HG02678 (cell line): ENCODE measurements around the gene CDKN2B-AS1.

Experiments used
- ATAC-seq: cut with Tn5 transposase; IDR thresholded peaks from one replicate; pipeline ENCODE4 v1.9.1; 2021; ENCODE audit warnings: mild to moderate bottlenecking, moderate library complexity; ENCODE audit not compliant: unreplicated experiment

The CDKN2B-AS1 gene

GRCh38 chr9:22147813-22148527 is 153.4 kb downstream of the CDKN2B-AS1 start:
- no peak for ATAC-seq

- no peak for ATAC-seq
Measured at GRCh38 chr9:22148528-22148875, 153.9 kb downstream of the CDKN2B-AS1 start.

GRCh38 chr9:22148876-22149637 is 154.5 kb downstream of the CDKN2B-AS1 start:
- ATAC-seq: no peak

DNA sequence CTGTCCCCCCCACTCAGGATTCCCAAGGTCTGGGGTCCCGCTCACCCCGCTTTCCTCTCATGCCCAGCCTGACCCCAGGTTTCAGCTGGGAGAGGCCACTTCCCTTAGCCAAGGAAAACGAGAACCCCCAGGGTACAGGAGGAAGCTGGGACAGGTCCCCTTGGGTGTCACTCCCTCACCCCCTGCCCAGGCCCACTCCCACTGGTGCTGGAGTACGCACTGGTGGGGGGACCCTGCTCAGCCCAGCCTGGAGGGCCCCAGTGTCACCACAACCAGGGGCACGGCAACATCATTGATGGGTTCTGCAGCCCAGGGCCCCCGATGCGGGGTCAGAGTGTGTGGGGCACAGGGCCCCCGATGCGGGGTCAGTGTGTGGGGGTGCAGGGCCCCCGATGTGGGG is 159.5 kb downstream of the CDKN2B-AS1 start:
- ATAC-seq: no peak

- no peak for ATAC-seq
Measured at GRCh38 chr9:22156586-22156985, 162.0 kb downstream of the CDKN2B-AS1 start.

DNA sequence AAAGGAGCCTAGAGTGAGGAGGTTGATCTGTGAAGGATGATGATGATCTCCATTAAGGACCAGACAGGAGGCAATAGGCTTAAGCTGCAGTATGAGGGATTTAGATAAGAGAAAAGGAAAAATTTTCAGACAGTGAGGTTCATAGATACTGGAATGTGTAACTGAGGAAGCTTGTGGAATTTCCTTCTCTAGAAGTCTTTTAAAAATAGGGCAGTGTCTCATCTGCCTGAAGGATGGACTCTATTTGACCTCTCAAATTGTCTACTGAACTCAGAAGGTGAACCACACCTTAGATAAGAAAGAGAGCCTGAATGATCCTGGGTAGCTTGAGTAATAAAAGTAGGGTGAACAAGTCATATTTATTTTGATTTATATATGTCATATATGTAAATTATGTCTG is 162.7 kb downstream of the CDKN2B-AS1 start:
- ATAC-seq: no peak

DNA sequence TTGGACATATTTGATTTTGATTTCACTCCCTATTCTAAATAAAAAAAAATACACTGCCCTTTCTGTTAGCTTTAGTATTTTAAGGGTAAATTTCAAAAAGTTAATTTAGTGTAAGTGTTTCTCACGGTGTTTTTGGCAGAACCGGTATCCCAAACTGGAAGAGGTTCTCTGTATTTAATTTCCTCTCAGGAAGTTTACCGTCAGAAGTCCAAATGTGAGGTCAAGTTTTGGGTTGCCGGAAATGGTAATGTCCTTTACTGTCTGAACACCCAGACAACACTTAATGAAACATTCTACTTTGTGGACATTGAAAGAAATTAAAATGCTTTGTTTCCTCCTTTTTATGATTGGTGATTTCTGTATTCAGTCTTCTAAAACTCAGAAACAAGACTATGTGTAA is 163.2 kb downstream of the CDKN2B-AS1 start:
- no peak for ATAC-seq

GRCh38 chr9:22158271-22158670 is 163.7 kb downstream of the CDKN2B-AS1 start:
- ATAC-seq: no peak

GRCh38 chr9:22158927-22159346 is 164.3 kb downstream of the CDKN2B-AS1 start:
- no peak for ATAC-seq

- no peak for ATAC-seq
Measured at GRCh38 chr9:22159586-22159985, 165.0 kb downstream of the CDKN2B-AS1 start.

DNA sequence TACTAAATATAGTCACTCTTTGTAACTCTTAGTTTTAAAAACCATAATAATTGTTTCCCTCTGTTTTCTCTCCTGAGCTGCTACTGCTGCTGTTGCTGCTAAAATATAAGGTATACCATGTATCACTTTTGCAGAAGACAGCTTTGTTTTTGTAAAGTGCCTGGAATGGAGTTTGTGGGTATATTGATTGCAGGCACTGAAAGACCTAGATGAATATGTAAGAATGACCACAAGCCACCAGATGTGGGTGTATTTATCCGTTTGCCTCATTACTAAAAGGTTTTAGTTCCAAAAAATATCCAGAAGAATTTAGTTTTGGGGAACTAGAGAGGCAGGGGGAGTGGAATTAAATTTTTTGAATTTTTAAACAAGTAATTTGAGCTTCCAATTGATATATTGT is 165.6 kb downstream of the CDKN2B-AS1 start:
- ATAC-seq: no peak

DNA sequence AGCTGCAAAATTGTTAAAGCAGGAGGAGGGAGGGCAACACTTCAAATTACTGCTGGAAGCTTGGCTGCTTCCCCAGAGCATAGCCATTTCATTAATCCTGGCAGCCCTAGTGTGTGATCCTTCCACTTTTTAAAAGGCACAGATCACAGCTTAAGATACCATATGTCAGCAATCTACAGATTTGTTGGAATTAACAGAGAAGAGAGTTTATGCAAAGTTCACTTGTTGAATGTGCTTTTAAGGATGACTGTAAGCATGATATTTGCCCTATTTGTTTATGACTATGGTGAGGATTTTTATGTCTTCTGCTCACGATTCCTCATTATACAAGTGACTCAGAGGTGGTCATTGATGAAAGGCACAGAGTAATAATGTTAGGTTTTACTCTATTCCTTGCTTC is 170.6 kb downstream of the CDKN2B-AS1 start:
- ATAC-seq: no peak

DNA sequence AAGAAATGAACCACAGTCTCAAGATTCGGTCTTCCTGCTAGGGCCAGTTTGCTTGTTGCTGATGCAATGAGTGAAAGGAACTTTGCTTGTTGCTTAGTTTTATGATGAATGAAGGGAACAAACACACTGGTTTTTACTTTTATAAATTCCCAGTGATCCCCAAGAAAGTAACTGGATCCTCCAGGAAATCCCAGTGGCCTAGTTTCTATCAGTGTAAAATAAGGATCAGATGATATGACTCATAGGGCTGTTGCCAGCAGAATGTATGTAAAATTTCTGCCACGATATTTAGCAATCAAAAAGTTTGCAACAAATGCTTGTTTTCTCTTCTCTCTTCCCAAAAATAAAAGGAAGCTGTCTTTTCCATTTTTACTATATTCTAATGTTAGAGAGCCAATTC is 174.7 kb downstream of the CDKN2B-AS1 start:
- no peak for ATAC-seq

- no peak for ATAC-seq
Measured at GRCh38 chr9:22169727-22170503, 175.3 kb downstream of the CDKN2B-AS1 start.
